PFSK-1 (cell line): Measurements from ENCODE around the gene STIP1.

Experiments used
- POLR2AphosphoS5 ChIP-seq: IDR thresholded peaks from 2 replicates; pipeline ENCODE4 v1.6.1; 2012; ENCODE audit warnings: low read depth, mild to moderate bottlenecking, control low read depth, low read length, moderate library complexity
- SIN3A ChIP-seq: IDR thresholded peaks from 2 replicates; pipeline ENCODE4 v1.6.1; 2012; ENCODE audit warnings: mild to moderate bottlenecking, low read length, moderate library complexity, borderline replicate concordance; ENCODE audit not compliant: insufficient read depth
- TAF1 ChIP-seq: IDR thresholded peaks from 2 replicates; pipeline ENCODE4 v1.6.1; 2012; ENCODE audit warnings: low read length, control low read depth, borderline replicate concordance; ENCODE audit not compliant: insufficient read depth
- TF ChIP-seq, protein P1 (sequence below), 2 experiments: IDR thresholded peaks; 2 replicates each; pipeline versions ENCODE4 v1.6.1 to v1.8.0; 2011 to 2012; ENCODE audit warnings: low read depth in 2 of 2, low read length in 2 of 2, control low read depth in 1 of 2, inconsistent platforms in 1 of 2, mild to moderate bottlenecking in 1 of 2, moderate library complexity in 1 of 2; ENCODE audit not compliant: insufficient read depth in 1 of 2

GRCh38 chr11:64235437-64236161, 49.6 kb downstream of the STIP1 start:
- TF ChIP-seq TAF1 = no peak
- TF ChIP-seq POLR2AphosphoS5 = no peak
- TF ChIP-seq, protein P1, sequence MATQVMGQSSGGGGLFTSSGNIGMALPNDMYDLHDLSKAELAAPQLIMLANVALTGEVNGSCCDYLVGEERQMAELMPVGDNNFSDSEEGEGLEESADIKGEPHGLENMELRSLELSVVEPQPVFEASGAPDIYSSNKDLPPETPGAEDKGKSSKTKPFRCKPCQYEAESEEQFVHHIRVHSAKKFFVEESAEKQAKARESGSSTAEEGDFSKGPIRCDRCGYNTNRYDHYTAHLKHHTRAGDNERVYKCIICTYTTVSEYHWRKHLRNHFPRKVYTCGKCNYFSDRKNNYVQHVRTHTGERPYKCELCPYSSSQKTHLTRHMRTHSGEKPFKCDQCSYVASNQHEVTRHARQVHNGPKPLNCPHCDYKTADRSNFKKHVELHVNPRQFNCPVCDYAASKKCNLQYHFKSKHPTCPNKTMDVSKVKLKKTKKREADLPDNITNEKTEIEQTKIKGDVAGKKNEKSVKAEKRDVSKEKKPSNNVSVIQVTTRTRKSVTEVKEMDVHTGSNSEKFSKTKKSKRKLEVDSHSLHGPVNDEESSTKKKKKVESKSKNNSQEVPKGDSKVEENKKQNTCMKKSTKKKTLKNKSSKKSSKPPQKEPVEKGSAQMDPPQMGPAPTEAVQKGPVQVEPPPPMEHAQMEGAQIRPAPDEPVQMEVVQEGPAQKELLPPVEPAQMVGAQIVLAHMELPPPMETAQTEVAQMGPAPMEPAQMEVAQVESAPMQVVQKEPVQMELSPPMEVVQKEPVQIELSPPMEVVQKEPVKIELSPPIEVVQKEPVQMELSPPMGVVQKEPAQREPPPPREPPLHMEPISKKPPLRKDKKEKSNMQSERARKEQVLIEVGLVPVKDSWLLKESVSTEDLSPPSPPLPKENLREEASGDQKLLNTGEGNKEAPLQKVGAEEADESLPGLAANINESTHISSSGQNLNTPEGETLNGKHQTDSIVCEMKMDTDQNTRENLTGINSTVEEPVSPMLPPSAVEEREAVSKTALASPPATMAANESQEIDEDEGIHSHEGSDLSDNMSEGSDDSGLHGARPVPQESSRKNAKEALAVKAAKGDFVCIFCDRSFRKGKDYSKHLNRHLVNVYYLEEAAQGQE (IDR thresholded peaks at IDR 0.05; ENCODE audit: insufficient read depth in 1 of 2, low read depth in 2 of 2, low read length in 2 of 2) = no peak
- no peak for TF ChIP-seq SIN3A
